Spinal cord (tissue), 10 donors: Measurements from ENCODE around the gene DEGS2. TPM values are rescaled to one million over a fixed set of nuclear protein-coding genes. Genes with fewer than 3 reads are reported as not detected.
A peak's percentile ranks its signal among the peaks of the same experiment; 100 is the strongest.

Experiments used
- DNase-seq, 6 donors: peaks; one replicate each; pipeline versions ENCODE4 v3.0.0 to v3.0.0-alpha.2; 2013 to 2015; ENCODE audit warnings: low spot score in 6 of 6, low read depth in 4 of 6
- H3K27ac ChIP-seq: one replicate; pipeline ENCODE4 v1.5.1; 2013; ENCODE audit warnings: low read depth, low read length, control low read depth
- H3K27me3 ChIP-seq: one replicate; pipeline ENCODE4 v1.6.1; 2013; ENCODE audit warnings: low read length; ENCODE audit not compliant: control insufficient read depth, insufficient read depth
- H3K36me3 ChIP-seq: one replicate; pipeline ENCODE4 v1.6.1; 2013; ENCODE audit warnings: low read length; ENCODE audit not compliant: control insufficient read depth, insufficient read depth
- H3K4me1 ChIP-seq: one replicate; pipeline ENCODE4 v1.6.1; 2013; ENCODE audit warnings: low read length; ENCODE audit not compliant: control insufficient read depth, insufficient read depth
- H3K4me3 ChIP-seq: one replicate; pipeline ENCODE4 v1.5.1; 2013; ENCODE audit warnings: low read depth, low read length, control low read depth
- H3K9me3 ChIP-seq: one replicate; pipeline ENCODE4 v1.6.1; 2013; ENCODE audit warnings: low read length; ENCODE audit not compliant: control insufficient read depth, insufficient read depth
- WGBS: methylation state at CpG from one replicate; pipeline ENCODE4 v1.1.5; 2013; ENCODE audit warnings: missing lambda C conversion rate; ENCODE audit not compliant: insufficient coverage; 5-methylcytosine and 5-hydroxymethylcytosine counted together
- polyA plus RNA-seq, 2 donors: library from polyadenylated mRNA; unstranded; fragments of 120-200 nt; gene quantifications; one replicate each; pipeline ENCODE4 v1.2.1, GENCODE V29; 2013; ENCODE audit not compliant: insufficient read length in 2 of 2
- total RNA-seq, 2 donors: library from RNA; depleted of rRNA in 1 of 2; stranded (reverse); fragments of 120-200 nt in 1 of 2; fragments of >200 nt in 1 of 2; gene quantifications; one replicate each; pipeline versions ENCODE4 v1.2.3 to v1.2.4, GENCODE V29; 2013 to 2014
- donor health status: healthy.

The DEGS2 gene
- total and polyA plus RNA-seq, 4 donors, result 0.99 to 7.4 (median 3.6) TPM

- H3K36me3 ChIP-seq, result peaks cover 89% of the 10 kb centered on the region
- no peak overlapping the region for H3K4me3 ChIP-seq
- no peaks in the 10 kb centered on the region for H3K9me3 ChIP-seq
- H3K27ac ChIP-seq, result no peak overlapping the region
- WGBS, result 56% methylated on average over 4 of the region's 4 CpGs
- H3K4me1 ChIP-seq, result peaks cover 42% of the 10 kb centered on the region
- no peaks in the 10 kb centered on the region for H3K27me3 ChIP-seq
- no peak for DNase-seq
Measured at GRCh38 chr14:100144645-100144995, 14.8 kb downstream of the DEGS2 start.

GRCh38 chr14:100143934-100144333 lies 15.5 kb downstream of the DEGS2 start:
- WGBS, result 93% methylated on average over 21 of the region's 23 CpGs
- Histone ChIP-seq H3K27me3 (no peaks in the 10 kb centered on the region), H3K4me1 (peaks cover 42% of the 10 kb centered on the region), H3K4me3 (no peak overlapping the region), H3K36me3 (peaks cover 90% of the 10 kb centered on the region), H3K9me3 (no peaks in the 10 kb centered on the region), H3K27ac (no peak overlapping the region)
- no peak for DNase-seq

- no peak overlapping the region for H3K27ac ChIP-seq
- H3K4me3 ChIP-seq, result no peak overlapping the region
Measured at GRCh38 chr14:100143523-100143922, 15.9 kb downstream of the DEGS2 start.

GRCh38 chr14:100142073-100143040 lies 17.1 kb downstream of the DEGS2 start:
- H3K36me3 ChIP-seq, result peaks cover 95% of the 10 kb centered on the region
- DNase-seq, result peak in 1 of 6 donors; percentile 55
- 41% methylated on average over 12 of the region's 14 CpGs for WGBS
- peaks cover 42% of the 10 kb centered on the region for H3K4me1 ChIP-seq
- H3K27me3 ChIP-seq, result no peaks in the 10 kb centered on the region
- H3K9me3 ChIP-seq, result no peaks in the 10 kb centered on the region
- peak overlapping the region; percentile 62 for H3K27ac ChIP-seq
- no peak overlapping the region for H3K4me3 ChIP-seq

More at GRCh38 chr14:100143523-100143922, 15.9 kb downstream of the DEGS2 start:
- 95% methylated on average over 18 of the region's 18 CpGs for WGBS
- peaks cover 42% of the 10 kb centered on the region for H3K4me1 ChIP-seq
- H3K9me3 ChIP-seq, result no peaks in the 10 kb centered on the region
- H3K36me3 ChIP-seq, result peaks cover 94% of the 10 kb centered on the region
- no peak for DNase-seq
- no peaks in the 10 kb centered on the region for H3K27me3 ChIP-seq

GRCh38 chr14:100141098-100141497 lies 18.3 kb downstream of the DEGS2 start:
- no peaks in the 10 kb centered on the region for H3K9me3 ChIP-seq
- H3K36me3 ChIP-seq, result peaks cover 96% of the 10 kb centered on the region
- 88% methylated on average over 7 of the region's 7 CpGs for WGBS
- no peak overlapping the region for H3K4me3 ChIP-seq
- DNase-seq, result no peak
- H3K4me1 ChIP-seq, result peaks cover 42% of the 10 kb centered on the region
- H3K27ac ChIP-seq, result peak overlapping the region; percentile 6
- H3K27me3 ChIP-seq, result no peaks in the 10 kb centered on the region

- Histone ChIP-seq H3K4me3 (no peak overlapping the region), H3K4me1 (peaks cover 42% of the 10 kb centered on the region), H3K27ac (peak overlapping the region; percentile 6), H3K27me3 (no peaks in the 10 kb centered on the region), H3K36me3 (peaks cover 96% of the 10 kb centered on the region), H3K9me3 (no peaks in the 10 kb centered on the region)
- 20% methylated on average over 16 of the region's 16 CpGs for WGBS
- peak in 2 of 6 donors; percentile 26 to 37 for DNase-seq
Measured at GRCh38 chr14:100140452-100141078, 18.9 kb downstream of the DEGS2 start.

DNA sequence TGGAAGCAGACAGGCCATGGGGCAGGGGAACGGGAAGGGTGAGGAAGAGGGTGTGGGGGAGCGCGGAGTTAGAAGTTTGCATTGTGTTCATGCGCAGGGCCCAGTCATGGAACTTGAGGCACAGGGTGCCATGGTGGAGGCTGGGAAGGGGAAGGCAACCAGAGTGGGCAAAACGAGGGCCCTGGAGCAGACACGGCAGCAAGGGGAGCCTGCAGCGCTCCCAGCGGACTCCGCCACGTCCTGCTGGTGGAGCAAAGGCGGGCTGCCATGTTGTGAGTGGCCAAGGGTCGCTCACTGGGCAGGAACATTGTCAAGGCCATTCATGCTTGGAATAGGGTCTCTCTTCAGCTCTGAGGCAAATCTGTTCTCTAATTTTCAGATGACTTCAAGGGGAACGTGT lies 20.5 kb downstream of the DEGS2 start:
- no peaks in the 10 kb centered on the region for H3K9me3 ChIP-seq
- no peak overlapping the region for H3K4me3 ChIP-seq
- peaks cover 94% of the 10 kb centered on the region for H3K36me3 ChIP-seq
- H3K27ac ChIP-seq, result no peak overlapping the region
- DNase-seq, result no peak
- no peaks in the 10 kb centered on the region for H3K27me3 ChIP-seq
- 87% methylated on average over 13 of the region's 13 CpGs for WGBS
- H3K4me1 ChIP-seq, result peaks cover 35% of the 10 kb centered on the region

GRCh38 chr14:100138082-100138787 lies 21.2 kb downstream of the DEGS2 start:
- no peak overlapping the region for H3K4me3 ChIP-seq
- WGBS, result 89% methylated on average over 6 of the region's 8 CpGs
- no peaks in the 10 kb centered on the region for H3K27me3 ChIP-seq
- H3K27ac ChIP-seq, result no peak overlapping the region
- H3K4me1 ChIP-seq, result peaks cover 31% of the 10 kb centered on the region
- H3K36me3 ChIP-seq, result peaks cover 94% of the 10 kb centered on the region
- no peak for DNase-seq
- no peaks in the 10 kb centered on the region for H3K9me3 ChIP-seq

- Histone ChIP-seq H3K27me3 (no peaks in the 10 kb centered on the region), H3K4me3 (no peak overlapping the region), H3K36me3 (peaks cover 94% of the 10 kb centered on the region), H3K4me1 (peaks cover 22% of the 10 kb centered on the region), H3K9me3 (no peaks in the 10 kb centered on the region), H3K27ac (no peak overlapping the region)
- 96% methylated on average over 8 of the region's 8 CpGs for WGBS
- no peak for DNase-seq
Measured at GRCh38 chr14:100137173-100137572, 22.3 kb downstream of the DEGS2 start.
